Right lobe of liver (tissue), 6 donors: Measurements from ENCODE around the gene ANKRD31. TPM values are rescaled to one million over a fixed set of nuclear protein-coding genes. Genes with fewer than 3 reads are reported as not detected.

Experiments
- ATAC-seq, 4 donors: fragments of 200-7000 bp; cut with Tn5 transposase; one replicate each; pipeline ENCODE4 v1.9.1; 2020; ENCODE audit warnings: mild to moderate bottlenecking in 4 of 4, moderate library complexity in 4 of 4
- DNase-seq, 3 donors: peaks; one replicate each; pipeline ENCODE4 v3.0.0-alpha.2; 2020
- H3K27ac ChIP-seq, 3 donors: fragments of 200-600 bp; one replicate each; pipeline ENCODE4 v1.8.0; 2022
- H3K27me3 ChIP-seq, 2 donors: fragments of 200-600 bp; one replicate each; pipeline ENCODE4 v1.8.0; 2022
- H3K36me3 ChIP-seq, 4 donors: fragments of 200-600 bp; sonication (generic) in 1 of 4; one replicate each; pipeline versions ENCODE4 v1.5.1 to v1.8.0; 2017 to 2022; ENCODE audit warnings: control low read depth in 1 of 4
- H3K4me1 ChIP-seq, 4 donors: fragments of 200-600 bp; sonication (generic) in 1 of 4; one replicate each; pipeline versions ENCODE4 v1.5.1 to v1.8.0; 2017 to 2022; ENCODE audit warnings: control low read depth in 1 of 4
- H3K4me3 ChIP-seq, 3 donors: fragments of 200-600 bp; one replicate each; pipeline ENCODE4 v1.8.0; 2022
- H3K9me3 ChIP-seq, 4 donors: fragments of 200-600 bp; sonication (generic) in 1 of 4; one replicate each; pipeline versions ENCODE4 v1.5.1 to v1.8.0; 2017 to 2022; ENCODE audit warnings: control low read depth in 1 of 4
- POLR2A ChIP-seq: fragments of 450-650 bp; IDR thresholded peaks from one replicate; pipeline ENCODE4 v1.6.1; 2017; ENCODE audit warnings: antibody characterized with exemption, mild to moderate bottlenecking
- WGBS: methylation state at CpG from one replicate; pipeline ENCODE4 v1.1.6; 2018; ENCODE audit warnings: low coverage, low lambda C conversion rate; ENCODE audit not compliant: insufficient coverage; ENCODE audit errors: missing lambda C conversion rate; 5-methylcytosine and 5-hydroxymethylcytosine counted together
- intact Hi-C, 2 donors: fragments of 100-400 bp; cut with DNase I; formaldehyde crosslinking; loops; one replicate each; pipeline versions ENCODE4 v1.11.2 to v1.14.1; 2022
- total RNA-seq, 6 experiments: library from RNA; depleted of rRNA in 2 of 6; stranded (reverse); fragments of >200 nt in 2 of 6; fragmentation: NEBNext Ultra II Directional in 3 of 6; extraction: Animal tissue kit (Norgen Biotek cat#: 25700) in 3 of 6; gene quantifications; one replicate each; pipeline versions ENCODE4 v1.1.0 to v1.2.4, GENCODE V29; 2016 to 2023
- TF ChIP-seq, protein P1 (sequence below), 4 donors: fragments of 200-600 bp in 3 of 4; fragments of 450-650 bp in 1 of 4; IDR thresholded peaks; one replicate each; pipeline versions ENCODE4 v1.5.1 to v1.8.0; 2016 to 2022; ENCODE audit warnings: antibody characterized with exemption in 4 of 4, mild to moderate bottlenecking in 2 of 4
- donor health status: DM: no; HTN: yes; CAD: no.
- donor health status: DM: no; HTN: no; CAD: no.
- donor health status: DM: no; HTN: no; CAD: no.
- donor health status: DM: no; HTN: yes; CAD: no.
- donor health status: DM: no; HTN: yes; CAD: no.

ANKRD31 gene
- total RNA-seq, 6 experiments from 2014 or later, result 0.02 to 0.15 (median 0.12) TPM; not detected in 1

GRCh38 chr5:75043633-75044264, 192.9 kb downstream of the ANKRD31 start:
- TF ChIP-seq POLR2A, result no peak
- TF ChIP-seq, protein P1, sequence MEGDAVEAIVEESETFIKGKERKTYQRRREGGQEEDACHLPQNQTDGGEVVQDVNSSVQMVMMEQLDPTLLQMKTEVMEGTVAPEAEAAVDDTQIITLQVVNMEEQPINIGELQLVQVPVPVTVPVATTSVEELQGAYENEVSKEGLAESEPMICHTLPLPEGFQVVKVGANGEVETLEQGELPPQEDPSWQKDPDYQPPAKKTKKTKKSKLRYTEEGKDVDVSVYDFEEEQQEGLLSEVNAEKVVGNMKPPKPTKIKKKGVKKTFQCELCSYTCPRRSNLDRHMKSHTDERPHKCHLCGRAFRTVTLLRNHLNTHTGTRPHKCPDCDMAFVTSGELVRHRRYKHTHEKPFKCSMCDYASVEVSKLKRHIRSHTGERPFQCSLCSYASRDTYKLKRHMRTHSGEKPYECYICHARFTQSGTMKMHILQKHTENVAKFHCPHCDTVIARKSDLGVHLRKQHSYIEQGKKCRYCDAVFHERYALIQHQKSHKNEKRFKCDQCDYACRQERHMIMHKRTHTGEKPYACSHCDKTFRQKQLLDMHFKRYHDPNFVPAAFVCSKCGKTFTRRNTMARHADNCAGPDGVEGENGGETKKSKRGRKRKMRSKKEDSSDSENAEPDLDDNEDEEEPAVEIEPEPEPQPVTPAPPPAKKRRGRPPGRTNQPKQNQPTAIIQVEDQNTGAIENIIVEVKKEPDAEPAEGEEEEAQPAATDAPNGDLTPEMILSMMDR (IDR thresholded peaks at IDR 0.05), result no peak
- intact Hi-C loops, result no loop called here
- ATAC-seq (no peak), DNase-seq (no peak)
- H3K9me3 ChIP-seq, result no peaks in the 10 kb centered on the region
- no peak overlapping the region for H3K4me3 ChIP-seq
- 89% methylated on average over 5 of the region's 7 CpGs for WGBS
- H3K27me3 ChIP-seq, result no peaks in the 10 kb centered on the region
- H3K4me1 ChIP-seq, result peaks cover 0 to 10% (median 0%) of the 10 kb centered on the region in 4 donors
- H3K36me3 ChIP-seq, result no peaks in the 10 kb centered on the region
- H3K27ac ChIP-seq, result no peak overlapping the region

- H3K4me3 ChIP-seq, result no peak overlapping the region
- H3K9me3 ChIP-seq, result no peaks in the 10 kb centered on the region
- ATAC-seq (no peak), DNase-seq (no peak)
- no peaks in the 10 kb centered on the region for H3K27me3 ChIP-seq
- WGBS, result 91% methylated on average over 1 of the region's 1 CpG
- no peak overlapping the region for H3K27ac ChIP-seq
- TF ChIP-seq, protein P1 (IDR thresholded peaks at IDR 0.05), result no peak
- no peak for TF ChIP-seq POLR2A
- peaks cover 0 to 10% (median 0%) of the 10 kb centered on the region in 4 donors for H3K4me1 ChIP-seq
- intact Hi-C loops, result no loop called here
- no peaks in the 10 kb centered on the region for H3K36me3 ChIP-seq
Observed at GRCh38 chr5:75042522-75042921, 194.2 kb downstream of the ANKRD31 start.

DNA sequence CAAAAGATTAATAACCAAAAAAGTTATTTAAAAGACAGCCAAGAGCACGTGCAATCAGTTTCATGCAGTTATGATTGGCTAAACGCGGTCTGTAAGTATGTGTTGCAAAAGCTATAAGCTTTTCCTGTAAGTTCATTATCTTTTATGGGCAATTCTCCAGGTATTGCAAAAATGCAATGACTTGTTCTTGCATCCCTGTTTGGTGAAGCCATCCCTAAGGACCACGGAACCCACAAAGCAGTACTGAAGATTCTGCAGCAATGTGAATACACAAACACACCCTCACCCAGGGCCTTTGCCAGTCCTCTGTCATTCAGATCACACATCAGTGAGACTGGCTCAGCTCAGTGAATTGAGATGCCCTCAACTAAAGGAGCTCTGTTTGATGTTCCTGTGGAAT, 195.7 kb downstream of the ANKRD31 start:
- no peaks in the 10 kb centered on the region for H3K36me3 ChIP-seq
- H3K9me3 ChIP-seq, result no peaks in the 10 kb centered on the region
- H3K4me3 ChIP-seq, result no peak overlapping the region
- 64% methylated on average over 4 of the region's 4 CpGs for WGBS
- H3K4me1 ChIP-seq, result peaks cover 0 to 10% (median 0%) of the 10 kb centered on the region in 4 donors
- ATAC-seq (no peak), DNase-seq (no peak)
- intact Hi-C loops, result no loop called here
- H3K27me3 ChIP-seq, result no peaks in the 10 kb centered on the region
- H3K27ac ChIP-seq, result no peak overlapping the region
- TF ChIP-seq, protein P1 (IDR thresholded peaks at IDR 0.05), result no peak
- TF ChIP-seq POLR2A, result no peak

GRCh38 chr5:75037106-75037505, 199.6 kb downstream of the ANKRD31 start:
- H3K9me3 ChIP-seq, result no peaks in the 10 kb centered on the region
- no peak overlapping the region for H3K27ac ChIP-seq
- H3K27me3 ChIP-seq, result no peaks in the 10 kb centered on the region
- no peak for DNase-seq
- TF ChIP-seq, protein P1 (IDR thresholded peaks at IDR 0.05), result no peak
- no peak for TF ChIP-seq POLR2A
- intact Hi-C loops, result no loop called here
- no peaks in the 10 kb centered on the region for H3K4me1 ChIP-seq
- peak in 1 of 4 donors; percentile 74 for ATAC-seq
- WGBS, result 80% methylated on average over 4 of the region's 4 CpGs
- no peaks in the 10 kb centered on the region for H3K36me3 ChIP-seq
- H3K4me3 ChIP-seq, result no peak overlapping the region
